H9 (cell line): ENCODE measurements around the gene MTOR. TPM values are rescaled to one million over a fixed set of nuclear protein-coding genes. Genes with fewer than 3 reads are reported as not detected.
"Not testable (repeated sequence)": the region's sequence is repeated elsewhere in the genome, so short reads cannot be mapped to it uniquely, and the experiment has no call there.

Experiments
- DNase-seq: peaks from one replicate; pipeline ENCODE4 v3.0.0-alpha.2; 2017
- H2AFZ ChIP-seq: one replicate; pipeline ENCODE4 v1.6.1; 2013; ENCODE audit warnings: mild to moderate bottlenecking, low read length, control low read depth, moderate library complexity
- H2AK5ac ChIP-seq: 2 replicates; pipeline ENCODE4 v1.6.1; 2013; ENCODE audit warnings: low read length, control low read depth, mixed read lengths; ENCODE audit not compliant: insufficient read length
- H2BK120ac ChIP-seq: one replicate; pipeline ENCODE4 v1.6.1; 2013; ENCODE audit warnings: low read depth, mild to moderate bottlenecking, low read length, control low read depth, inconsistent platforms; ENCODE audit not compliant: poor library complexity, severe bottlenecking
- H2BK12ac ChIP-seq: 2 replicates; pipeline ENCODE4 v1.6.1; 2013; ENCODE audit warnings: low read length, control low read depth, mixed read lengths, low read depth; ENCODE audit not compliant: insufficient read length
- H2BK15ac ChIP-seq: 2 replicates; pipeline ENCODE4 v1.6.1; 2013; ENCODE audit warnings: low read depth, low read length, control low read depth
- H2BK20ac ChIP-seq: one replicate; pipeline ENCODE4 v1.6.1; 2013; ENCODE audit warnings: low read depth, mild to moderate bottlenecking, low read length, control low read depth, inconsistent platforms; ENCODE audit not compliant: poor library complexity, severe bottlenecking
- H2BK5ac ChIP-seq: 2 replicates; pipeline ENCODE4 v1.6.1; 2013; ENCODE audit warnings: low read length, control low read depth, mixed read lengths; ENCODE audit not compliant: insufficient read length
- H3K14ac ChIP-seq: 2 replicates; pipeline ENCODE4 v1.6.1; 2013; ENCODE audit warnings: low read length, control low read depth; ENCODE audit not compliant: insufficient read depth
- H3K18ac ChIP-seq: 2 replicates; pipeline ENCODE4 v1.6.1; 2013; ENCODE audit warnings: low read depth, mild to moderate bottlenecking, mixed read lengths, low read length, control low read depth; ENCODE audit not compliant: insufficient read length
- H3K23ac ChIP-seq: 2 replicates; pipeline ENCODE4 v1.6.1; 2013; ENCODE audit warnings: low read length, control low read depth, mixed read lengths, low read depth; ENCODE audit not compliant: insufficient read length
- H3K23me2 ChIP-seq: 2 replicates; pipeline ENCODE4 v1.6.1; 2013; ENCODE audit warnings: low read depth, mild to moderate bottlenecking, mixed read lengths, low read length, control low read depth; ENCODE audit not compliant: insufficient read length, poor library complexity, severe bottlenecking
- H3K27ac ChIP-seq: 2 replicates; pipeline ENCODE4 v1.5.1; 2013; ENCODE audit warnings: low read length, control low read depth, mixed read lengths, low read depth; ENCODE audit not compliant: insufficient read length
- H3K27me3 ChIP-seq: 2 replicates; pipeline ENCODE4 v1.6.1; 2013; ENCODE audit warnings: low read length, control low read depth, inconsistent platforms; ENCODE audit not compliant: insufficient read depth
- H3K4ac ChIP-seq: 2 replicates; pipeline ENCODE4 v1.6.1; 2013; ENCODE audit warnings: low read depth, mild to moderate bottlenecking, control low read depth, inconsistent platforms, low read length, moderate library complexity
- H3K4me1 ChIP-seq: 2 replicates; pipeline ENCODE4 v1.6.1; 2013; ENCODE audit warnings: low read length, control low read depth, inconsistent platforms; ENCODE audit not compliant: insufficient read depth
- H3K4me2 ChIP-seq: 2 replicates; pipeline ENCODE4 v1.6.1; 2013; ENCODE audit warnings: low read length, control low read depth, mixed read lengths; ENCODE audit not compliant: insufficient read length, insufficient read depth
- H3K56ac ChIP-seq: 2 replicates; pipeline ENCODE4 v1.6.1; 2013; ENCODE audit warnings: low read depth, mild to moderate bottlenecking, mixed read lengths, low read length, control low read depth; ENCODE audit not compliant: insufficient read length
- H3K79me1 ChIP-seq: 2 replicates; pipeline ENCODE4 v1.6.1; 2013; ENCODE audit warnings: low read depth, mild to moderate bottlenecking, moderate library complexity, low read length, control low read depth, inconsistent platforms; ENCODE audit not compliant: insufficient read depth, poor library complexity, severe bottlenecking
- H3K79me2 ChIP-seq: 2 replicates; pipeline ENCODE4 v1.6.1; 2013; ENCODE audit warnings: low read length, control low read depth, inconsistent platforms; ENCODE audit not compliant: insufficient read depth
- H3K9ac ChIP-seq: 2 replicates; pipeline ENCODE4 v1.6.1; 2013; ENCODE audit warnings: low read length, control low read depth, mixed read lengths; ENCODE audit not compliant: insufficient read length; ENCODE audit errors: extremely low read depth
- H3K9me3 ChIP-seq: one replicate; pipeline ENCODE4 v1.6.1; 2013; ENCODE audit warnings: low read depth, low read length, inconsistent platforms; ENCODE audit not compliant: control insufficient read depth
- H3T11ph ChIP-seq: one replicate; pipeline ENCODE4 v1.6.1; 2013; ENCODE audit warnings: mild to moderate bottlenecking, low read length, control low read depth, inconsistent platforms
- H4K20me1 ChIP-seq: one replicate; pipeline ENCODE4 v1.6.1; 2013; ENCODE audit not compliant: control insufficient read depth, insufficient read length, insufficient read depth
- H4K5ac ChIP-seq: 2 replicates; pipeline ENCODE4 v1.6.1; 2013; ENCODE audit warnings: low read depth, mild to moderate bottlenecking, mixed read lengths, low read length, control low read depth; ENCODE audit not compliant: insufficient read length
- H4K8ac ChIP-seq: replicated peaks from 2 replicates; pipeline ENCODE4 v1.6.1; 2013; ENCODE audit warnings: low read length, control low read depth, mixed read lengths, low read depth; ENCODE audit not compliant: insufficient read length
- H4K91ac ChIP-seq: 2 replicates; pipeline ENCODE4 v1.6.1; 2013; ENCODE audit warnings: low read depth, mild to moderate bottlenecking, moderate library complexity, mixed read lengths, low read length, control low read depth; ENCODE audit not compliant: insufficient read length
- H3K27ac Mint-ChIP-seq, 3 experiments: 2 replicates in 2 of 3; 3 replicates in 1 of 3; pipeline ENCODE4 v1.8.0; 2020 to 2021; ENCODE audit warnings: mixed read lengths in 3 of 3, mild to moderate bottlenecking in 1 of 3, moderate library complexity in 1 of 3
- H3K27me3 Mint-ChIP-seq: 2 replicates; pipeline ENCODE4 v1.8.0; 2021; ENCODE audit warnings: low read depth, mild to moderate bottlenecking, moderate library complexity, mixed read lengths
- H3K36me3 Mint-ChIP-seq, 3 experiments: 2 replicates in 2 of 3; 3 replicates in 1 of 3; pipeline ENCODE4 v1.8.0; 2020 to 2021; ENCODE audit warnings: low read depth in 3 of 3, mixed read lengths in 3 of 3; ENCODE audit not compliant: insufficient read depth in 1 of 3
- H3K4me1 Mint-ChIP-seq, 2 experiments: 2 replicates each; pipeline ENCODE4 v1.8.0; 2020; ENCODE audit warnings: mixed read lengths in 2 of 2
- H3K4me3 Mint-ChIP-seq, 2 experiments: 2 replicates in 1 of 2; 3 replicates in 1 of 2; pipeline ENCODE4 v1.8.0; 2020 to 2021; ENCODE audit warnings: mild to moderate bottlenecking in 2 of 2, mixed read lengths in 2 of 2, moderate library complexity in 1 of 2
- H3K9me3 Mint-ChIP-seq, 2 experiments: 2 replicates in 1 of 2; 3 replicates in 1 of 2; pipeline ENCODE4 v1.8.0; 2020; ENCODE audit warnings: mild to moderate bottlenecking in 2 of 2, mixed read lengths in 2 of 2, moderate library complexity in 1 of 2
- CTCF ChIP-seq: fragments of 200-600 bp; sonication (generic); conservative IDR thresholded peaks from 3 replicates; pipeline ENCODE4 v1.8.0; 2021; ENCODE audit warnings: antibody characterized with exemption, mild to moderate bottlenecking
- WGBS: extraction: QIAGEN DNeasy Blood & Tissue Kit; methylation state at CpG from one replicate; pipeline ENCODE4 v1.1.7; 2013; ENCODE audit warnings: missing lambda C conversion rate, low lambda C conversion rate, mixed read lengths; ENCODE audit not compliant: insufficient read length; ENCODE audit errors: extremely low coverage; 5-methylcytosine and 5-hydroxymethylcytosine counted together
- total RNA-seq: library from RNA; stranded (reverse); gene quantifications from 2 replicates; pipeline ENCODE4 v1.2.1, GENCODE V29; 2021

Gene MTOR
- total RNA-seq, 1 experiment from 2014 or later: 67.5 TPM

- H2BK5ac ChIP-seq: no peak overlapping the region
- H3K18ac ChIP-seq: no peak overlapping the region
These were observed 36.3 kb upstream of the MTOR start for GRCh38 chr1:11298390-11299224.

GRCh38 chr1:11297774-11298173, 35.4 kb upstream of the MTOR start:
- H2BK20ac ChIP-seq, H2BK12ac ChIP-seq, H2AFZ ChIP-seq, H4K20me1 ChIP-seq, H3K27me3 ChIP-seq, H2BK15ac ChIP-seq, H3K18ac ChIP-seq, H3K4me3 Mint-ChIP-seq, H3K9me3 Mint-ChIP-seq, DNase-seq, H3K14ac ChIP-seq, H3K27me3 Mint-ChIP-seq, H3K4ac ChIP-seq, H4K91ac ChIP-seq, H3K9ac ChIP-seq, H3K4me2 ChIP-seq, H3T11ph ChIP-seq, H3K23ac ChIP-seq, H2AK5ac ChIP-seq, H3K56ac ChIP-seq, H3K23me2 ChIP-seq, H3K4me1 ChIP-seq, H2BK120ac ChIP-seq, H3K79me1 ChIP-seq, H3K9me3 ChIP-seq, H4K5ac ChIP-seq, H3K79me2 ChIP-seq, H3K27ac Mint-ChIP-seq, H3K27ac ChIP-seq, H4K8ac ChIP-seq, H2BK5ac ChIP-seq: not testable (repeated sequence)
- peaks cover 14 to 22% of the 10 kb centered on the region in 2 experiments for H3K4me1 Mint-ChIP-seq
- H3K36me3 Mint-ChIP-seq: peaks cover 10 to 20% (median 11%) of the 10 kb centered on the region in 3 experiments
- WGBS: no CpG with 5 or more reads among the region's 5 CpGs

More at GRCh38 chr1:11298390-11299224, 36.3 kb upstream of the MTOR start:
- no peaks in the 10 kb centered on the region for H3K79me2 ChIP-seq
- no peak overlapping the region for H4K91ac ChIP-seq
- Mint-ChIP-seq H3K4me1 (peaks cover 12 to 16% of the 10 kb centered on the region in 2 experiments), H3K27me3 (no peaks in the 10 kb centered on the region), H3K9me3 (no peaks in the 10 kb centered on the region), H3K4me3 (no peak overlapping the region), H3K27ac (peak overlapping the region in 2 of 3 experiments; percentile 94; a peak in 4 of 7 replicates), H3K36me3 (peaks cover 10 to 20% (median 11%) of the 10 kb centered on the region in 3 experiments)
- no peaks in the 10 kb centered on the region for H3K9me3 ChIP-seq
- no peak overlapping the region for H3K14ac ChIP-seq
- H3K56ac ChIP-seq: no peak overlapping the region
- TF ChIP-seq CTCF: no peak
- no peak overlapping the region for H3T11ph ChIP-seq
- no peak overlapping the region for H2BK12ac ChIP-seq
- no peaks in the 10 kb centered on the region for H4K20me1 ChIP-seq
- H3K4me1 ChIP-seq: no peaks in the 10 kb centered on the region; the same call in 1 of the 2 replicates
- H4K5ac ChIP-seq: no peak overlapping the region
- H3K23me2 ChIP-seq: no peaks in the 10 kb centered on the region
- WGBS: no CpG with 5 or more reads among the region's 12 CpGs
- no peaks in the 10 kb centered on the region for H3K27me3 ChIP-seq
- H2AK5ac ChIP-seq: no peak overlapping the region
- H3K4ac ChIP-seq: no peak overlapping the region
- no peak overlapping the region for H3K4me2 ChIP-seq
- H3K23ac ChIP-seq: no peak overlapping the region
- no peak overlapping the region for H3K9ac ChIP-seq
- no peak overlapping the region for H2BK15ac ChIP-seq
- H2BK20ac ChIP-seq: no peak overlapping the region
- no peak for DNase-seq
- no peak overlapping the region for H4K8ac ChIP-seq
- no peaks in the 10 kb centered on the region for H3K79me1 ChIP-seq
- no peak overlapping the region for H2BK120ac ChIP-seq
- H3K27ac ChIP-seq: no peak overlapping the region
- H2AFZ ChIP-seq: no peak overlapping the region
